Activated effector memory CD4-positive, alpha-beta T cell treated with Interleukin-2 at 50 U/mL for 16 hours (primary cell): ENCODE measurements around the gene IL18BP.

Experiments
- DNase-seq: peaks from one replicate; pipeline ENCODE4 v3.0.0-alpha.2; 2020

IL18BP gene

DNA sequence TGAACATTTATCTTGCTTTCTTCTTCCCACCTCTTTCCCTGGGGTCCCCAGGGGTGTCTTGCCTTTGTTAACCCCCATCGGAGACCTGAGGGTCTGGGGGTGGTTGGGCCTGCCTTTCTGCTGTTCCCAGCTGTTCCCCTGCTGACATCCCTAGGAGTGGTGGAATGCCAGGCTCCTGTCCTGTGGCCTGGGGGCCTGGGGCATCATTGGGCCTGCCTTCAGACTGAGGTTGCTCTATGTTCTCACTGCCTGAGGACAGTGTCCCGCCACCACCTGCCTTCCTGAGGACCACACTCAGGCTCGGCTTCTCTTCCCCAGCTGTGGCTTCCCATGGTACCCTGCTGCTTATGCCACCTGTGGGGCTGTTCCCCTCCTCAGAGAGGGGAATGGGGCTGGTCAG lies 1.1 kb upstream of the IL18BP start:
- no peak for DNase-seq

DNA sequence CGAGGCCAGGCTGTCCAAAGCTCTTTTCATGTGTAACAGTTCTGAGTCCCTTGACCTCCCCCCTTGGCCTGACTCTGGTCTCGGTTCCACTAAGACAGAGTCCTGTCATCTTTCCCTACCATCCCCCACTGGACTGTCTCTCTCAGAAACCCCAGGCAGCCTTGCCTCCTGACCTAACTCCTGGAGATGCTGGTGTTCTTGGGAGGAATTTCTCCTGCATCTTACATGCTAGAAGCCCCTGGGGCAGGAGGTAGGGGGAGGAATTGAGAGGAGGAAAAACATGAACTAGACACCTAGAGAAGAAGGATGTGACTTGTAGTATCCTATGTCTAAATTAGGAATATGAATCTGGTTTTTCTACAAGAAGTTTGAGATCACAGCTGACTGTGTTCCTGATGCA lies 648 bp upstream of the IL18BP start:
- DNase-seq, result no peak

DNA sequence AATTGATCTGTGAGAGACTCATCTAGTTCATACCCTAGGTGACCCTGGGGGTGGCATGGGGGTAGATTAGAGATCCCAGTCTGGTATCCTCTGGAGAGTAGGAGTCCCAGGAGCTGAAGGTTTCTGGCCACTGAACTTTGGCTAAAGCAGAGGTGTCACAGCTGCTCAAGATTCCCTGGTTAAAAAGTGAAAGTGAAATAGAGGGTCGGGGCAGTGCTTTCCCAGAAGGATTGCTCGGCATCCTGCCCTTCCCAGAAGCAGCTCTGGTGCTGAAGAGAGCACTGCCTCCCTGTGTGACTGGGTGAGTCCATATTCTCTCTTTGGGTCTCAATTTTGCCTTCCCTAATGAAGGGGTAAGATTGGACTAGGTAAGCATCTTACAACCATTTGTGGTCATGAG lies 653 bp downstream of the IL18BP start:
- DNase-seq, result no peak

DNA sequence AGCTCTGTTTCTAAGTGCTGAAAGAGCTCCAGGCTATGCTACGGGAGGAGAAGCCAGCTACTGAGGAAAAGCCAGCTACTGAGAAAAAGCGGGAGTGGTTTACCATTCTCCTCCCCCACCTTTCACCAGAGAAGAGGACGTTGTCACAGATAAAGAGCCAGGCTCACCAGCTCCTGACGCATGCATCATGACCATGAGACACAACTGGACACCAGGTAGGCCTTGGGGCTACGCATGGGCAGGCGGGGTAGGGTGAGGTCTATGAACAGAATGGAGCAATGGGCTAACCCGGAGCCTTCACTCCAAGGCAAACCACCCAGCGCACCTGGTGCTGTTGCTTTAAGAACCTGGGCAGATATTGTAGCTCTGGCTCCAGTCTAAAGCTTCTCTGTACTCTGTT lies 1.1 kb downstream of the IL18BP start:
- no peak for DNase-seq

DNA sequence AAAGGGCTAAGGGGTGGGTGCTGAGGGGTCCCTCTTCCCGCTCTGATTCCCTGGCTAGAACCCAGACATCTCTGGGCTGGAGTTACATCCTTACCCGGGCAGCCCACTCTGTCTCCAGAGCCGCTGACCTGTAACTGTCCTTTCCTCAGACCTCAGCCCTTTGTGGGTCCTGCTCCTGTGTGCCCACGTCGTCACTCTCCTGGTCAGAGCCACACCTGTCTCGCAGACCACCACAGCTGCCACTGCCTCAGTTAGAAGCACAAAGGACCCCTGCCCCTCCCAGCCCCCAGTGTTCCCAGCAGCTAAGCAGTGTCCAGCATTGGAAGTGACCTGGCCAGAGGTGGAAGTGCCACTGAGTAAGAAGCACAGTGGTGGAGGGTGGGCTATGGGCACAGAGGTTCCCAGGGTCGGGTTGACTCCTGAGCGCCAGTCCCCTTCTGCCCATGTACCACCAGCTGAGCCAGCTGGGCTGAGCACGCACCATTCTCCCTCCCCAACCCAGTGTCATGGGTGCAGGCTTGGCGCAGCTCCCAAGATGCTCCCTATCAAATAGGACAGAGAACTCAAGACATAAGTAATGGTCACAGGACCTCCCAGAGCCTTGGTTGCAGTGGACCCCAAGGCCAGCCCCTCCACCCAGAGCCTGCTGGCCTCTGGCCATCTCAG lies 1.6 kb downstream of the IL18BP start:
- DNase-seq, result no peak

GRCh38 chr11:72001285-72001684 lies 2.6 kb downstream of the IL18BP start:
- DNase-seq, result no peak

DNA sequence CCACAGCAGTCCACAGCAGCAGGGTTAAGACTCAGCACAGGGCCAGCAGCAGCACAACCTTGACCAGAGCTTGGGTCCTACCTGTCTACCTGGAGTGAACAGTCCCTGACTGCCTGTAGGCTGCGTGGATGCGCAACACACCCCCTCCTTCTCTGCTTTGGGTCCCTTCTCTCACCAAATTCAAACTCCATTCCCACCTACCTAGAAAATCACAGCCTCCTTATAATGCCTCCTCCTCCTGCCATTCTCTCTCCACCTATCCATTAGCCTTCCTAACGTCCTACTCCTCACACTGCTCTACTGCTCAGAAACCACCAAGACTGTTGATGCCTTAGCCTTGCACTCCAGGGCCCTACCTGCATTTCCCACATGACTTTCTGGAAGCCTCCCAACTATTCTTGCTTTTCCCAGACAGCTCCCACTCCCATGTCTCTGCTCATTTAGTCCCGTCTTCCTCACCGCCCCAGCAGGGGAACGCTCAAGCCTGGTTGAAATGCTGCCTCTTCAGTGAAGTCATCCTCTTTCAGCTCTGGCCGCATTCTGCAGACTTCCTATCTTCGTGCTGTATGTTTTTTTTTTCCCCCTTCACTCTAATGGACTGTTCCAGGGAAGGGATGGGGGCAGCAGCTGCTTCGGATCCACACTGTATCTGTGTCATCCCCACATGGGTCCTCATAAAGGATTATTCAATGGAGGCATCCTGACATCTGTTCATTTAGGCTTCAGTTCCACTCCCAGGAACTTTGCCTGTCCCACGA lies 3.3 kb downstream of the IL18BP start:
- no peak for DNase-seq

DNA sequence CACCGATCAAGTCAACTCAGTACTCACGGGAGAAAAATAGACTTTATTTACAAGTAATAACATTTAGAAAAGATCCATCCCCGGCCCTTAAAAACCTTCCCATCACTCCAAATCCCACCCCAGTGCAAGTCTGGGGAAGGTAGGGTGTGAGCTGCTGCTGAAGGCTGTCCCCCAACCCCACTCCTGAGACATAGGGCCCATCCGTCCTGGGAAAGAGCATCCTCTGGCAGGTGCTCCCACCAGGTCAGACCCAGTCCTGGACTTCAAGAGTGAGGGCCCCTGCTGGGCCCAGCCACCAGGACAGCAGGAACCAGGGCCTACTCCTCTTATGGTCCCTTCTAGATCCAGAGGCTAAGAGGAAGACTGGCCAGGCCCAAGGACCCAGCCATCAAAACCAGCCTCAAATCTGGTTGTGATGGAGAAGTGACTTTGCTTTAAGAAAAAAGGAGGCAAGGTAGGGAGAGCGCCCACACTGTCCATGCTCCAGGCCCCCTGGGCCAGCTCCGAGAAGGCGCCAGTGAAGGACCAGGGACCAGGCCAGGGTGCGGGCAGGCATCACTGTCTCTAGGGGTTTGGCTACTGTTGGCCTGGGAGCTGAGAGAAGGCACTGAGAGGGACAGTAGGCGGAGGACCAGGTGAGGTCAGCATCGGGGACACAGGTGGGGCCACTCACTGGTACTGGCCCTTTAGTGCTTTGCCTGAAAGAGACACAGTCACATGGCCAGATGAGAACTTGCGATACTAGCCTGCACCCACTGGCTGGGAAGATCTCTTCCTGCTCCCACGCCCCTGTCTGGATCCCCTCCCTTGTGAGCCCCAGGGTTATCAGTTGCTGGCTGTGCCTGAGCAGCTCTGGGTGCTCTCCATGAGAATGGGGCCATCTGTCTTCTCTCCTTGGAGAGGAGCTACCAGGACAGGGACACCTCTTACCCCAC lies 4.4 kb downstream of the IL18BP start:
- no peak for DNase-seq

DNA sequence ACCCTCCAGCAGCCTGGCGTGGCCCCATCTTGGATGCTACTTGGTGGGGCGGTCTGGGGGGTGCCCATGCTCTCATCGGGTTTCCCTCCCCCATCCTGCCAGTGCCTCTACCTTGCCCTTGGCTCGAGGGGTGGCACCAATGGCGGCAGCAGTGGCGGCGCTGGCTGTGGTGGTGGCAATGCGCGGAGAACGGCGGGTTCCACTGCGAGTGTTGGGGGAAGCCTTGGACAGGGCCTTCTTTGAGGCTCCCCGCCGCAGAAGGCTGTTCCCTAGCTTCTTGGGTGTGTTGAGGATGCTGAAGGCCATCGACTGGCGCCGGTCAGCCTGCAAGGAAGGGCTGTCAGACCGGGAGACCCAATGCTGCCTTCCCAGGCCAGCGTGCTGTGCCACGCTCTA lies 5.1 kb downstream of the IL18BP start:
- DNase-seq, result no peak

- DNase-seq, result no peak
These were observed 6.0 kb downstream of the IL18BP start for GRCh38 chr11:72004515-72005346.

DNA sequence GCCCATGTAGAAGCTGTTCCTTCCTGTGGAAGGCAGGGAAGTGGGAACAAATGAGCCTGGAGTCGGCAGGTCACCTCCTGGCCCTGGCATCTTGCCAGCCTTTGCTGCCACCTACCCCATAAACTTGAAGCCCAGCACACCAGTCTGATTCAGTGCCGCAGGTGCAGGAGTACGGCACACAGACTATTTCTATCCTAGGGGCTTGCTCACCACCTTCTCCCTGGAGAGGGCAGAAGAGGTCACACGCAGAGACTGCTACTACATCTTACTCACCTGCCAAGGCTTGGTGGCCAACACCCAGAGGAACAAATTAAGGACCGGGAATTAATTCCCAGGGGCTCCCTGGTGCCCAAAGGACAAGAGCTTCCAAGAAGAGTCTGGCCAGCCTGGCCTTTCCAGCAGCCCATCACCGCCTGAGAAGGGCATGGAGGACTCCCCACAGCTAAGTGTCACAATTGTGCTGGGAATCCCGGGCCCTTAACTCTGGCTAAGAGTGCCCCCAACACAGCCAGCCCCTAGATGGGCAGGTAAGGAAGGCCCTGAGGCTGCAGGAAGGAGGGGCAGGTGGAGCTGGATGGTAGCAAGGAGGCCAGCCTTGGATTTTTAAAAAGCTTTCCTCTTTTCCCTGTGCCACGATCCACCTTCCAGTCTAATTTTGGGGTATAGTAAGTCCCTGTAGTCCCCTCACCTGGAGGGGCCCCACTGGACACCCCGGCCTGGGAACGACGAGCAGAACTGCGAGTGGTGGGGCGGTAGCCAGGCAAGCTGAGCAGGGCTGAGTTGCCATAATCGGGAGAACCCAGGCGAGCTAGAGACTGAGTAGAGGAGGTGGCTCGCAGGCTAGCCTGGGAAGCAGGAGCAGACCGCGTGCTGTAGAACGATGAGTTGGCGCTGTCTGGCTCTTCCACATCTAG lies 6.9 kb downstream of the IL18BP start:
- DNase-seq, result no peak

- DNase-seq, result no peak
These were observed 7.8 kb downstream of the IL18BP start for GRCh38 chr11:72006309-72007088.

- no peak for DNase-seq
These were observed 8.4 kb downstream of the IL18BP start for GRCh38 chr11:72007089-72007476.

- no peak for DNase-seq
These were observed 8.9 kb downstream of the IL18BP start for GRCh38 chr11:72007587-72007986.

- no peak for DNase-seq
These were observed 10.0 kb downstream of the IL18BP start for GRCh38 chr11:72008728-72009127.

- no peak for DNase-seq
These were observed 10.4 kb downstream of the IL18BP start for GRCh38 chr11:72009156-72009555.

DNA sequence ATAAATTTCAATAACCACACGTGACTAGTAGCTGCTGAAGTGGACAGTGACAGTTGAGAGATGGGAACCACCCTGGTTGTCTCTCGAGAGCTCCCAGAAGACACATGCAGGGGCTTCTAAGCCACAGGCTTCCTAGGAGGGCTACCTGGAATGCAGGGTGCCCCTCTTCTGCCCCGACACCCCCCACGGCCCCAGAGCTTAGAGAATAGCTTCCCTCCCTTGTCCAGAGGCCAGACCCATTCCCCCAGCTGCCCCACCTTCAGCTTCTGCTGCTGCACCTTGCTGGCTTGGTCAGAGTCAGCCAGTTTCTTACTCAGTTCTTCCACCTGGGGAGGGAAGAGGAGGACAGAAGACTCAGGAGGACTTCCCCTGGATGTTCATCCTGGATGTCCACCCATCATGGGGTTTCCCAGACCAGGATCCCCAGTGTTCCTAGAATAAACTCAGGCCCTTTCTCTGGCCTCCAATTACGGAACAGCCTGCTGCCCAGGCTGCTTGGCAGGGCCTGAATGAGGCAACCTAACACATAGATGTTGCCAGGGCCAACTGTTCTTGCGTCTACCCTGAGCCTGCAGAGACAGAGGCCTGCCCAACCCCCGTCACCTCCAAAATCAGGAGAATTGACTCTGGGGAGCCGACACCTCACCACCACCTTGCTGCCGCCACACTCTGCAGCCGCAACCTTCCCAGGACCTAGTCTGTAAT lies 12.0 kb downstream of the IL18BP start:
- no peak for DNase-seq

DNA sequence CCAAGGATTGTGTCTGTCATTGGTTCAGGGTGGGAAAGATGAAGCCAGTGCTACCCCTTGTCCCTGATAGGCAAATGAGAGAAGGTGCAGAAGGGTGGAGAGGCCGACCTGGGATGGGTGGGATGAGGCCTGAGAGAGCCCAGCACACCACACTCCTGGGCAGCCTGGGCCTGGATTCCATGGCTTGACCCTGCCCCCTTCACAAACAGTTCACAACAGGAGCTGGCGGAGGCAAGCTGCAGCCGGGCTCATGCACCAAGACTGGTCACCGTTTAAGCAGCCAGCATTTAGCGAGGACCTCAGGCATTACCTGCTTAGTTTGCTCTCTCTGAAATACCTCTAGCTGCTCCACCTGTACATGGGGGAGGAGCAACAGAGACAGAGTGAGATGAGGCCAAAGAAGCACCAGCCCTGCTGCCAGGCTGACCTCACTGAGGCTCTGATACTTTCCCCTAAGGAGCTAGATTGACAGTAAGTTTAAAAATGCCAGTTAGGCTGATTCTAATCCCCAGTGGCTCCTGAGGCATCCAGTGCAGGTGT lies 13.5 kb downstream of the IL18BP start:
- no peak for DNase-seq

GRCh38 chr11:72012897-72013721 lies 14.4 kb downstream of the IL18BP start:
- DNase-seq, result no peak
